GM18502 (cell line): Measurements from ENCODE around the gene MORC3.

ENCODE experiments used
- ATAC-seq: cut with Tn5 transposase; IDR thresholded peaks from one replicate; pipeline ENCODE4 v1.9.1; 2021; ENCODE audit warnings: mild to moderate bottlenecking; ENCODE audit not compliant: unreplicated experiment, poor library complexity

MORC3 gene

GRCh38 chr21:36419996-36420395 lies 100.0 kb downstream of the MORC3 start:
- no peak for ATAC-seq

DNA sequence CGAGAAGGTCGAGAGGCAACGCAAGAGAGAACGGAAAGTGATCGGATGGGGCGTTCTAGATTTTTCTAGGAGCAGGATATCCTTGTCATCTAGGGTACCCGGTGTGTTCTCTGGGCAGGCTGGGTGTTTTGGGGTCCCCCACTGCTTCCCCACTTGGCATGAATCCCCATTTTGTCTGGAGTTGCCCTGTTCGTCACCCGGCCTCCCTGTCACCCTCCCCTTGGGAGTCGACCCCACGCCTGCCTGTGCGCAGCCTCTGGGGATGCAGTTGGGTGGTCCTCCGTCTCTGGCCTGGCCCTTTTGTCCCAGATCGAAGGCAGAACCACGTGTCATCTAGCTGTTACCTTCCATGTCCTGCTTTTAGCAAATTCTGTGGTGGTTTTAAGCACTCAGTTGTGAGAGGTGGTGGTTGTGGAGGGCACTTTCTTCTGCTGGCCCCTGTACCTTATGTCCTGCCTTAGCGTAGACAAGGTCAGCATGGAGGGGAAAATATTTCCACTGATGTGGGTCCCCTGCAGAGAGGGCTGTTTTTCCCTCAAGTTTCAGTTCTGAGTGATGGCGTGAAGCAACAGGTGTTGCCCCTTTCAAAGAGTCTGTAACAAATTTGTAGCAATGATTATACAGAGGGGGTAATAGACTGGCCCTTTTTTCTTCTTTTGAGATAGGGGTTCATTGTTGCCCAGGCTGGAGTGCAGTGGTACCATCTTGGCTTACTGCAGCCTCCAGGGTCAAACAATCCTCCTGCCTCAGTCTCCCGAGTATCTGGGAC lies 100.8 kb downstream of the MORC3 start:
- no peak for ATAC-seq

- ATAC-seq = no peak
These were observed 102.5 kb downstream of the MORC3 start for GRCh38 chr21:36422279-36423098.

GRCh38 chr21:36423771-36424433 lies 103.9 kb downstream of the MORC3 start:
- no peak for ATAC-seq

- no peak for ATAC-seq
These were observed 104.6 kb downstream of the MORC3 start for GRCh38 chr21:36424592-36424991.

DNA sequence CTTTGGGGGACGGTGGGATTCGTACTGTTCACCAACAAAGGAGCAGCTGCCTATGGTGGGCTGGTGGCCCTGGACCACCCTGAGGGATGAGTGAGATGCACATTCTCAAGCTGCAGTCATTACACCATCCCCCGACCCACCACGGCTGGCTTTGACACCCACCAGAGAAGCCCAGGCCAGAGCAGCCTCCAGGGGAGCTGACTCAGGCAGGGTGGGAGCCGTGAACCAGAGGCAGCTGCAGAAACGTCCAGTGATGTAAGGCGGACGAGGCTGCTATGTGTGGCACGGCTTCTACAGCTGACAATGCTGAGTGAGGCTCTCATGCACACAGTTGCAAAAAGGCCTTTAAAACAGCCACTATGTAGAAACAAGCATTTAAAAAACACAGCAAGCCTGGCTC lies 105.3 kb downstream of the MORC3 start:
- no peak for ATAC-seq
